Bronchial epithelial cell (primary cell): ENCODE results near the gene PAIP2. TPM values are rescaled to one million over a fixed set of nuclear protein-coding genes. Genes with fewer than 3 reads are reported as not detected.

ENCODE experiments used
- DNase-seq: peaks from one replicate; pipeline ENCODE4 v3.0.0-alpha.2; 2010; ENCODE audit warnings: low read depth
- FAIRE-seq: peaks from 2 replicates; lab custom pipeline; 2011; peaks lifted over from hg19 to GRCh38; lab: Jason Lieb, UNC
- H3K27me3 ChIP-seq: 2 replicates; pipeline ENCODE4 v1.5.1; 2011; ENCODE audit warnings: low read length; ENCODE audit not compliant: control insufficient read depth, insufficient read depth
- H3K36me3 ChIP-seq: 2 replicates; pipeline ENCODE4 v1.5.1; 2011; ENCODE audit warnings: low read length; ENCODE audit not compliant: control insufficient read depth, insufficient read depth
- H3K4me3 ChIP-seq: 2 replicates; pipeline ENCODE4 v1.5.1; 2011; ENCODE audit warnings: mild to moderate bottlenecking, low read depth, low read length, control low read depth
- total RNA-seq: library from RNA; depleted of rRNA; stranded (reverse); fragments of >200 nt; gene quantifications from 2 replicates; pipeline ENCODE4 v1.2.1, GENCODE V29; 2014
- TF ChIP-seq, protein P1 (sequence below): IDR thresholded peaks from 2 replicates; pipeline ENCODE4 v1.5.1; 2011; ENCODE audit warnings: mild to moderate bottlenecking, moderate library complexity, low read length, control low read depth, inconsistent platforms; ENCODE audit not compliant: insufficient read depth, severe bottlenecking

Gene PAIP2
- total RNA-seq, 1 donor from 2014 or later = 68.7 TPM

DNA sequence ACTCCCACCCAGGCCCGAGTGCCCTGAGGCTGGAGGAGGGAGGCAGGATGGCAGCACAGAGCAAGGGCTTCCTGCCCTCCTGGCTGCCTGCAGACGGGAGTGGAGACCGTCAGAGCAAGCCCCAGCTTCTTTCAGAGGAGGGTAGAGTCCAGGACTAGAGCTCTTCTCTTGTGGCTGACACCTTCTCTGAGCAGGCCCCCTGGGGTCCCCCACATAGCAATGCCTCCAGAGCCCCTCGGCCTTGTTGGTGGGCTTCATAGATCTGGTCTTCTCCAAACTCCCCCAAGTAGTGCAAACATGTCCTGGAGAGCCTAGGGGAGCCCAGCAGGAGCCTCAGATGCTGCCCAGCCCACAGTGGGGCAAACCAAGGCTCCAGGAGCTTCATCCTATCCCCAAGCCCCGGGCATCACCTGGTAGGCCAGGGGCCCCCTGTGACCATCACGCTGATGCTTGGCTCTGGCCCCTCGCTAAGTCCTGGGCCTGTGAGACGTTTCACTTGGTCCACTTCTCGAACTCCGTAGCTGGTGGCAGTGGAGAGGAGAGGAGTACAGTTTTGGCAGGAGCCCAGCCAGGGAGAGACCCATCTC, 46.0 kb downstream of the PAIP2 start:
- TF ChIP-seq, protein P1, sequence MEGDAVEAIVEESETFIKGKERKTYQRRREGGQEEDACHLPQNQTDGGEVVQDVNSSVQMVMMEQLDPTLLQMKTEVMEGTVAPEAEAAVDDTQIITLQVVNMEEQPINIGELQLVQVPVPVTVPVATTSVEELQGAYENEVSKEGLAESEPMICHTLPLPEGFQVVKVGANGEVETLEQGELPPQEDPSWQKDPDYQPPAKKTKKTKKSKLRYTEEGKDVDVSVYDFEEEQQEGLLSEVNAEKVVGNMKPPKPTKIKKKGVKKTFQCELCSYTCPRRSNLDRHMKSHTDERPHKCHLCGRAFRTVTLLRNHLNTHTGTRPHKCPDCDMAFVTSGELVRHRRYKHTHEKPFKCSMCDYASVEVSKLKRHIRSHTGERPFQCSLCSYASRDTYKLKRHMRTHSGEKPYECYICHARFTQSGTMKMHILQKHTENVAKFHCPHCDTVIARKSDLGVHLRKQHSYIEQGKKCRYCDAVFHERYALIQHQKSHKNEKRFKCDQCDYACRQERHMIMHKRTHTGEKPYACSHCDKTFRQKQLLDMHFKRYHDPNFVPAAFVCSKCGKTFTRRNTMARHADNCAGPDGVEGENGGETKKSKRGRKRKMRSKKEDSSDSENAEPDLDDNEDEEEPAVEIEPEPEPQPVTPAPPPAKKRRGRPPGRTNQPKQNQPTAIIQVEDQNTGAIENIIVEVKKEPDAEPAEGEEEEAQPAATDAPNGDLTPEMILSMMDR = no peak
- Histone ChIP-seq H3K27me3 (no peaks in the 10 kb centered on the region), H3K4me3 (no peak overlapping the region), H3K36me3 (no peaks in the 10 kb centered on the region)
- no peak for DNase-seq
- FAIRE-seq = no peak

DNA sequence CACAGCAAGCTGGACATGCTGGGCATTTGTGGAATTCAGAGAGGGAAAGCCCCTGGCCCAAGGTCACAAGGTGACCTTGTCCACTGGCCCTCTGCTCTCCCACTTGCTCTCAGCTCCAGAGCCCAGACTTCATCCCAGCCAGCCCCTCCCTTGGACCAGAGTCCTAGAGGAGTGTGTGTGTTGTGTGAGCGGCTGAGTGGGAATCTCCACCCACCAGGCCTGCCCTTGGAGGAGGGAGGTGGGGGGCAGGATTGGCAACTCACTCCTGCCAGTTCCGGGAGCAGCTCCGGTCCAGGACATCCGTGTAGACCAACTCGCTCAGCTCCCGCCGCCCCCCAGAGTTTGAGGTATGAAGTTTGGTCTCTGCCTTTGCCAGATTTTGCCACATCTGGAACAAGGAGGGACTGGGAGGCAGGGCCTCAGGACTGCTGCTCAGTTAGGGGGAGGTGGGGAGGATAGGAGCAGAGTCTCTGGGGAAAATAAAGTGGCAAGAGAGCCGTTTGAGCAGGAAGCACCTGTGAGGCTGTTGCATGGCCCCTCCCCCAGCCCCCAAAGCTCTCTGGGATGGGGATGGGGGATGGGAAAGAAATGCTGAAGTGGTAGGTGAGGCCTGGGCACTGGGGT, 46.7 kb downstream of the PAIP2 start:
- Histone ChIP-seq H3K4me3 (no peak overlapping the region), H3K27me3 (no peaks in the 10 kb centered on the region), H3K36me3 (no peaks in the 10 kb centered on the region)
- no peak for FAIRE-seq
- DNase-seq = no peak
- TF ChIP-seq, protein P1 = no peak

DNA sequence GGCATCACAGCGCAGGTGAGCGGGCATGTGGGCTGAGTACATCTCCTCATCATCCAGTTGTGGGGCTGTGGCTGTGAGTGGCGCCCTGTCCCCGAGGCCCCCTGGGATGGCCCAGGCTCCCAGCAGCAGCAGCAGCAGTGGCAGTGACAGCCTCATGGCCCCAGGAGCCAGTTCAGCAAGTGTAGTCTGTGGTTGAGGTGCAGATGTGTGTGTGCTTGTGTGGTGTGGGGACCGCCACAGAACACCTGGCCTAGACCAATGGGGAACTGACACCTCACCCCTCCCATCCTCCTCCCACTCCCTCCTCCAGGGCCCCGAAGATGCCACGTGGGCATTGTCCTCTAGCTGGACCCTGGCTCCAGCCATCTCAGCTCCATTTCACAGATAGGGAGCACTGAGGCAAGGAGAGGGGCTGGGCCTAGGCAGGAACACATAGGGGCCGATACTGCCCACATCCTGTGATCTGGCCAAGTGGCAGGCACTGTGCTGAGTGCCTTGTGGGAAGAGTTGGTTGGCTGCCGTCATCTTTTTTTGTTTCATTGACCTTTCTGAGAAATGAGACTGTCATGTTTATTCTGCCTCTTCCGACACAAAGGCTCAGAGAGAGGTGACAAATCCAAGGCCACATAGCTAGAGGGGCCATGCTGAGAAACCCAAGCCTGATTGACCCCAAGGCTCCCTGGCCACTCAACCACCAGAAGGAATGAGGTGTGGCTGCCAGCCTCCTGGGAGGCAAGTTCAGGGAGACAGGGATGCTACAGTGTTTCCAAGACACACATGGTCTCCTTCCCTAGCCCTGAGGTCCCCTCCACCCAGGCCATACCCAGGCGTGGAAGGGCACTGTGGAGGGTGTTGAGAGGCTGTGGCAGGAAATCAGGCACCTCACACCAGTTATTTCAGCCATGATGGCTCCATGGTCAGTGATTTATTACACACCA, 48.3 kb downstream of the PAIP2 start, which contains the start of gene MZB1:
Gene MZB1 (minus strand): TSS at position 213 of the 938 bp plus-strand sequence. CDS start 57 bp downstream, at position 156.
- no peak within 1 kb of the TSS for H3K4me3 ChIP-seq
- H3K36me3 ChIP-seq = no peaks in the 10 kb centered on the region
- TF ChIP-seq, protein P1 = no peak
- FAIRE-seq (no peak), DNase-seq (no peak)
- H3K27me3 ChIP-seq = no peaks in the 10 kb centered on the region

DNA sequence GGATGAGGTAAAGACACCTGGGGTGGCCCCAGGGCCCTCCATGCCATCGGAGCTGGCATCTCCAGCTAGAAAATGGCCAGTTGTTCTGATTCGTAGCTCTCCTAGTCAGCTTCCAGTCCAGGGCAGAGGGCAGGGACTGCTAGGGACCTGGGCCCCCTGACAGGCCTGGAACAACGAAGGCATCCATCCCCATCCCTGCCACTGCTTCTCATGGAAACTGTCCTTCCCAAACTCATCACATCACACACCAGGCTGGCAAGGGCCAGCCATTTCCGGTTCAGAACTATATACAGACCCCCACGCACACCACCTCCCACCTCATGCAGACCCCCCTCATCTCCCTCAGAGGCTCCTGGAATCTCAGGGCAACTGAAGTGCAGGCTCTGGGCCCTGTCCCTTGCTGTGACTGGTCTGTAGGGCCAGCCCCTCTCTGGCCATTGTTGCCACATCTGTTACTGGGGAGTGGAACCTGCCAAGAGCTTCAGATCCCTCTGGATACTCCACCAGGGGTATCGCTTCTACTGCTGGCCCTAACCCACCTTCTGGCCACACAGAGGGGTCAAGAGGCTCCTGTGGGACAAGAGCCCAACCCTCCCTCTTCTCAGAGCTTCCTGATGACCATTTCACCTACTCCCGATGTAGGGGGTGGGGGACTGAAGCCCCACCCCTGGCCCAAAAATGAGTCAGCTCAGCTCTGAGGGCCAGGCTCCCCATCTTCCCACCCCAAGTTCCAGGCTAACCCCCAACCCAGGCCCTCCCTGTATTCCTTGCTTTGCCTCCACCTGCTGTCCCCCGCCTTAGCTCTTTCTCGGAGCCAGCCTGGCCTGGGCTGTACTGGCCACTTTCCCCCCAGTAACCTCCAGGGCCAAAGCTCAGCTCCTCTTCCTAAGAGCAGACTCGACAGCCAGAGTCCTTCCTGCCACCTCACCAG, 49.2 kb downstream of the PAIP2 start:
- TF ChIP-seq, protein P1 = no peak
- no peaks in the 10 kb centered on the region for H3K36me3 ChIP-seq
- FAIRE-seq (no peak), DNase-seq (peak; percentile 41)
- no peaks in the 10 kb centered on the region for H3K27me3 ChIP-seq
- H3K4me3 ChIP-seq = no peak overlapping the region
